Stimulated activated CD8-positive, alpha-beta memory T cell treated with anti-CD3 and anti-CD28 coated beads, Interleukin-4, amount 100 ng/mL, for 1 hour (primary cell): ENCODE data around the gene TNFSF12.

Experiments
- DNase-seq, 2 donors: peaks; one replicate each; pipeline ENCODE4 v3.0.0-alpha.2; 2020; ENCODE audit warnings: low read depth in 2 of 2, low spot score in 1 of 2

Gene TNFSF12

GRCh38 chr17:7563115-7563869 lies 14.4 kb downstream of the TNFSF12 start:
- DNase-seq = no peak

DNA sequence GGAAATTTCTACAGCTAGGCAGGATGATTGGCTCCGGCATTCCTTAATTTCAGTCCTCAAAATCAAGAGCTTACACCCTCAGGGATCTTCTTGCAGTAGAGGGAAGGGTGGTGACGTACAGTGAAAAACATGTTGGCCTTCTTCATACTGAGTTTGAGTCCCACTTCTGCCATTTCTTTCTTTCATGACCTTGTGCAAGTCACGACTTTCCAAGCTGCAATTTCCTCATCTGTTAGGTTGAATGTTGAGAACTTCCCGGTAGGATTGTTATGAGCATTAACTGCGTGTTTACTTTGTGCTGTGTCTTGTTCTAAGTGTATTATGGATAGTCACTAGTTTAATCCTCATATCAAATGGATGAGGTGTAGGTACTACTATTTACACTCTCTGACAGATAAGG lies 20.7 kb downstream of the TNFSF12 start:
- no peak for DNase-seq

GRCh38 chr17:7570351-7570750 lies 21.5 kb downstream of the TNFSF12 start:
- DNase-seq = no peak

GRCh38 chr17:7572338-7572587 lies 23.4 kb downstream of the TNFSF12 start:
- DNase-seq = no peak

GRCh38 chr17:7572588-7573323 lies 23.9 kb downstream of the TNFSF12 start:
- DNase-seq = peak; percentile 98 to 100

DNA sequence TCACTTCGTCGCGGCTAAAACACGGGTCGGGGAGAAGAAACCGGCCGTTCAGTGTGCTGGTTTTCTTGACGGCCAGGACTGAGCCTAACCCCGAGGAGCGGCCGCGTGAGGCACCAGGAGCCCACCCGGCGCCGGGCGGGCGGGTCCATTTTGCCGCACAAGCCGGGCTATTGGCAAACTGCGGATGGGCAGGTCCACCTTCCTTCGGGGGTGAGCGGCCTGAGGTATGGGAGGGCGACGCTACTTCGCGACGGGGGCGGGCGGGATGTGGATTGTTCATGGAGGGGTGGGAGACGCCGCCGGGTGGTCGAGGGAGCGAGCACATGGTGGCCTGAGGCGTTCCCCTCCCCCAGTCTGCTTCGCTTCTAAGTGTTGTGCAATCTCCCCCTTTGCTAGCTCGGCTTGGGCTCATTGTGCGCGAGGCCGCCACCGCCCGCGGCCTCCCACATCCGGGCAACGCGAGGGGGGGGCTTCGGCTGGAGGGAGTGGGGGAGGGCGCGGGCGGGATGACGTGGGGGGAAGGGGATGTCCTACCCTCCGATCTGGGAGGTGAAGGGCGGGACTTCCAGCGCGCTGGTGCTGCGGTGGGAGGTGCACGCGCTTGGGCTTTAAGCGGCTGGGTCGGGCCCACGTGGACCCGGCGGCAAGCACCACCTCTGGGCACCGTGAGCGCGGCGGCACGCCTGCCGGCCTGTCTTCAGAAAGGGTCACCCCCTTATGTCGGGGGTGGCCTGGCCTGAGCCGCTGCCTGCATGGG lies 24.6 kb downstream of the TNFSF12 start:
- DNase-seq = peak; percentile 83 to 84

- no peak for DNase-seq
Observed at GRCh38 chr17:7574176-7574953, 25.5 kb downstream of the TNFSF12 start.

DNA sequence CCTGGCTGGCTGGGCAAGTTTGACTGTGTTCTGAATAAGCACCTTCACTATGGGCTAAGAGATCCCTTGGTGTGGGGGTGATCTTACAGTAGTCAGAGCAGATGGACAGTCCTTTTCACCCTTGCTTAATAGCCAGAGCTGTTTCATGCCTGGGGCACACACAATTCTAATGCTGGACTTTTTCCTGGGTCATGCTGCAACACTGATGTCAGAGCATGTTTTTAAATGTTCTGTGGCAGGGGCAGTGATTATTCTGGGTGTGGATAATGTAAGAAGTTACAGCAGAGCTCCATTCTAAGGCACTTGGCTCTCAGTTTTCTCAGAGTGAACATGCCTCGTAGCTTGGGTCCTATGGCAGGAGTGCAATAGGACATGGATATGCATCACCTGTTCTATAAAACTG lies 26.6 kb downstream of the TNFSF12 start:
- no peak for DNase-seq

- no peak for DNase-seq
Observed at GRCh38 chr17:7575959-7576358, 27.1 kb downstream of the TNFSF12 start.

- no peak for DNase-seq
Observed at GRCh38 chr17:7576432-7576937, 27.6 kb downstream of the TNFSF12 start.

- DNase-seq = no peak
Observed at GRCh38 chr17:7577327-7578199, 28.7 kb downstream of the TNFSF12 start.

DNA sequence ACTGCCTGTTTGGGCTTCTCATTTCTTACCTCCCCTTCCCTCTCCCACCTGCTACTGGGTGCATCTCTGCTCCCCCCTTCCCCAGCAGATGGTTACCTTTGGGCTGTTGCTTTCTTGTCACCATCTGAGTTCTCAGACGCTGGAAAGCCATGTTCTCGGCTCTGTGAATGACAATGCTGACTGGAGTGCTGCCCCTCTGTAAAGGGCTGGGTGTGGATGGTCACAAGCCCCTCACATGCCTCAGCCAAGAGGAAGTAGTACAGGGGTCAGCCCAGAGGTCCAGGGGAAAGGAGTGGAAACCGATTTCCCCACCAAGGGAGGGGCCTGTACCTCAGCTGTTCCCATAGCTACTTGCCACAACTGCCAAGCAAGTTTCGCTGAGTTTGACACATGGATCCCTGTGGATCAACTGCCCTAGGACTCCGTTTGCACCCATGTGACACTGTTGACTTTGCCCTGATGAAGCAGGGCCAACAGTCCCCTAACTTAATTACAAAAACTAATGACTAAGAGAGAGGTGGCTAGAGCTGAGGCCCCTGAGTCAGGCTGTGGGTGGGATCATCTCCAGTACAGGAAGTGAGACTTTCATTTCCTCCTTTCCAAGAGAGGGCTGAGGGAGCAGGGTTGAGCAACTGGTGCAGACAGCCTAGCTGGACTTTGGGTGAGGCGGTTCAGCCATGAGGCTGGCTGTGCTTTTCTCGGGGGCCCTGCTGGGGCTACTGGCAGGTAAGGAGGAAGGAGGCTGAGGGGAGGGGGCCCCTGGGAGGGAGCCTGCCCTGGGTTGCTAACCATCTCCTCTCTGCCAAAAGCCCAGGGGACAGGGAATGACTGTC lies 30.4 kb downstream of the TNFSF12 start, which contains the start of gene CD68:
CD68 (plus strand) TSS at position 638 of the 833 bp plus-strand sequence; CDS start at position 678, 40 bp downstream.
- DNase-seq = no peak

GRCh38 chr17:7579834-7580603 lies 31.2 kb downstream of the TNFSF12 start:
- no peak for DNase-seq

- no peak for DNase-seq
Observed at GRCh38 chr17:7580604-7581575, 32.0 kb downstream of the TNFSF12 start.

DNA sequence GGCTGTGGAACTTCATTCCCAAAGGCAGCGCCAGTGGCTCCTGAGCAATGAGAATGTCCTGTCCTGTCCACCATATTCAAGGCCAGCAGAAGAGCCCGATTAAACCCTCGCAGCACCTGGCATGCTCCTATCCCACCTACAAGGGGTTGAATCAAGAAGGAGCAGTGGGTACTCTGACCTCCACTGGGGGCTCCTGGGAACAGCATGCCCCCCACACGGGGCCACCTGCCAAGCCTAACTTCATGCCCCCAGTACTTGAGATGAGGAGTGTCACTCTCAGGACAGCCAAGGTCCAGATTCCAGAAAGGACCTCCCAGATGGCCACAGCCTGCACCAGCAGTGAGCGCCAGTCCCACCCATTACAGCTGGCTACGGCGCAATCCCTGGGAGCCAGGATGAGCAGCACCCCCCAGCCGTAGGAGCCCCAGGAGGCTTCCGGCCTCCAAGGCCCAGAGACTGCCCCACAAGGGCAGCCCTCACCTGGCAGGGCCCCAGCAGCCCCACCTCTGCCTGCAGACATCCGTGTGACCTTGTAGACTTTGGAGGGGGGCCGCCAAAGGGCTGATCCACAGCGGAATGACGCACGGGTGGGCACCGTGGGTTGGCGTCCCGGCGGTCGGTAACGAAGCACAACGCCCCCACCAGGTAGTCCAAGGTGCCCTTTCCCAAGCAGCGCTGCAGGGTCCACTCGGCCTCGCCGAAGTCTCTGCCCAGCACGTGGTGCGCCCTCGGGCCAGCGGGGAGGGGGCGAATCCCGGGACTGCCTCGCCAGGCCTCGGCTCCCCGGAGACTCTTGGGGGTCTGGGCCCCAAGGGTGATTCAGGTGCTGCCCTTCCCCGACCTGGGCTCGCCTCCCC lies 33.8 kb downstream of the TNFSF12 start:
- DNase-seq = no peak
